DMS114 treated with DMSO at 0.1 percent for 48 hours (cell line): ENCODE measurements around the gene PXDN.

ENCODE experiments used
- DNase-seq: peaks from one replicate; lab custom pipeline; 2025; ENCODE audit not compliant: unreplicated experiment; lab: John Stamatoyannopoulos, UW

The PXDN gene

DNA sequence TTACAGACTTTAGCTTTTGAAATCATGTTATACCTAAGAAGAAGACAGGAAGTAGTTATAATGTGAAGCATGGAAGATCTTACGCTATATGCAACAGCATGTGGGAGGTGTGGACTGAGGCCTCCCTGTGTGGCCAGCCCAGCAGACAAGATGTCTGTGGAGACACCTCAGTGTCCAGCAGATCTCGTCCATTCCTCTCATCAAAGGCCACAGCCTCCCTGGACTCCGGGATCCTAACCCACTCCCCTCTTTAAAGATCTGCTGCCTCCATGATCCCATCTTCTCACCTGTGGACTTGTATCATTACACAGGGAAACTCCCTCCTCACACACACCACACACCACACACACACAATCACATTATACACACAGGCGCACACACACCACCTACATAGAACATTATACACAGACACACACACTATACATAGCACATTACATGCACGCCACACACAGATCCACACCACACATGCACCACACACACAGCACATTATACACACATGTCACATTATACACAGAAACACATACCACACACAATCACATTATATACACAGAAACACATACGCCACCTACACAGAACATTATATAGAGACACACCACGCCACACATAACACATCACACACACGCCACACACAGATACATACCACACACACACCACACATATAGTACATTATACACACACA lies 89.5 kb downstream of the PXDN start:
- no peak for DNase-seq

- no peak for DNase-seq
These were observed 90.2 kb downstream of the PXDN start for GRCh38 chr2:1653956-1654695.

- no peak for DNase-seq
These were observed 92.1 kb downstream of the PXDN start for GRCh38 chr2:1652034-1652790.

DNA sequence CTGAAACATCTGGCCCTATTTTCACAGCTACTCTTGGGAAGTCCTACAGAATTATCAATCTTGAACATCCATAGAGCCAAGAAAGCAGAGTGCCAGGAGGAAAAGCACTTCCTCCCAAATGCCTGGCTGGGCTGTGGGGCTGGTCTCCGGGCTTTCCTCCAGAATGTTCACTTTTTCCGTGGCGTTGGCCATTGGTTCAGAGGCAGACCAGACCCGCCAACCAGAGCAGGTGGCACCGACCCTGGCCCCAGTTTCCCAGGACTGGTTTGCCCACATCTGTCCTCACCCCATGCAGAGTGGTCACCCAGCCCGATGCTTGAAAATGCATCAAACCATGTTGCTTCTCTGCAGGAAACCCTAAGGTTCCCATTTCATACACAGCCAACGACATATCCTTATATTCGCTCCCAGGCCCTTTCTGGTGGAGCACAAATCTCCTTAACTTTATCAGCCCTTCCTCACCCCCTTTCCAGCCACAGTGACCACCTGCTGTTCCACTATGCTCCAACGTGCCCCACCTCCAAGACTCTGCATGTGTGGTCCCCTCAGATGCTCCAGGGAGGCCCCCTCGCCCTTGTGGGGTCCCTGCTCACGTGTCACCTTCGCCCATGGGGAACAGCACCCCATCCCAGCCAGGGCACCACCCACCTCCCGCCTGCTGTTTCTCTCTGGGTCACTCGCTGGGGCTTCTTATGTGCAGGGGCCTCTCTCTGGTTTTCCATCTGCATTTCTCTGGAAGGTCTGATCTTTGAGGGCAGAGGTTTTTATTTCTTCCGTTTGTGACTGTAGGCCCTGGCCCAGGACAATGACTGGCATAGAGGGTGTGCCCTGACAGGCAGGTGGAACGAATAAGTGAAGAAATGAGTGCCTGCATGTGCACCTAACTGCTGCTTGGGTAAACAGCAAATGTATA lies 92.9 kb downstream of the PXDN start:
- no peak for DNase-seq

GRCh38 chr2:1650085-1650872 lies 94.0 kb downstream of the PXDN start:
- no peak for DNase-seq

GRCh38 chr2:1649103-1650084 lies 94.9 kb downstream of the PXDN start:
- DNase-seq, result no peak

- no peak for DNase-seq
These were observed 95.8 kb downstream of the PXDN start for GRCh38 chr2:1648241-1649102.

DNA sequence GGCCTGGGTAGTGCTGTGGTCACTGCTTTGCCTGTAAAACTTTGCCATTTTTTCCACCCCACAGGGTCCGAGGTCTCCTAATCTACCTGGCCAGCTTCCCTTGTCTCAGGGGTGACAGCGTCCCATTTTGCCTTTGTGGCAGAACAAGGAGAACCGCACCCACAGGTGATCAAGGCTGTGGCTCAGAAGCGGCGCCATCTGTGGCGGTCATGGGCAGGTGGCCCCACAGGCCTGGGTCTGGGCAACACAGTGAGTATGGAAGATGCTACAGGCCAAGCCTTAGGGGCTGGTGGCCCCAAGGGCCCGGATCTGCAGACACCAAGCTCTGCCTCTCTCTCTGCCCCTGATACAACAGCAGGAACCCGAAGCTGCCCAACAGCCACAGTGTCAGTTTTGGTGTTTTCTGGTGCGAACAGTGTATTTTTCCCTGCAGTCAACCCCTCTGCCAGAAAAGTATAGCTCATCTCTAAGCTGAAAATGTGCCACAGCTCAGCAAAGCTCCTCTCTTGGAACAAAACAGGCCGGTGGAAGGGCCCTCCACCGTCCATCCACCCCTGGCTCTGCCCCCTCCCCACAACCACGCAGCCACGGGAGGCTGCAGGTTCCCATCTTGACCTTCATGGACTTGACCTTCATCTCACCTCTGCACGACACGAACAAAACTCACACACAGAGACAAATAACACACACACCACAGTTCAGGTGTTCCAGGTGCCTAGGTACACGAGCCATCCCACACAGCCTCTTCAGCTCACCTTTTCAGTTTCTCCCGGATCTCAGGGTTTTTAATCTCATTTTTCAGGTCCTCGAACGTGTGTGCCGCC lies 96.7 kb downstream of the PXDN start:
- DNase-seq, result no peak

- no peak for DNase-seq
These were observed 98.4 kb downstream of the PXDN start for GRCh38 chr2:1645761-1646476.

- DNase-seq, result no peak
These were observed 99.9 kb downstream of the PXDN start for GRCh38 chr2:1644427-1644826.

GRCh38 chr2:1642993-1643619 lies 101.2 kb downstream of the PXDN start:
- DNase-seq, result no peak

DNA sequence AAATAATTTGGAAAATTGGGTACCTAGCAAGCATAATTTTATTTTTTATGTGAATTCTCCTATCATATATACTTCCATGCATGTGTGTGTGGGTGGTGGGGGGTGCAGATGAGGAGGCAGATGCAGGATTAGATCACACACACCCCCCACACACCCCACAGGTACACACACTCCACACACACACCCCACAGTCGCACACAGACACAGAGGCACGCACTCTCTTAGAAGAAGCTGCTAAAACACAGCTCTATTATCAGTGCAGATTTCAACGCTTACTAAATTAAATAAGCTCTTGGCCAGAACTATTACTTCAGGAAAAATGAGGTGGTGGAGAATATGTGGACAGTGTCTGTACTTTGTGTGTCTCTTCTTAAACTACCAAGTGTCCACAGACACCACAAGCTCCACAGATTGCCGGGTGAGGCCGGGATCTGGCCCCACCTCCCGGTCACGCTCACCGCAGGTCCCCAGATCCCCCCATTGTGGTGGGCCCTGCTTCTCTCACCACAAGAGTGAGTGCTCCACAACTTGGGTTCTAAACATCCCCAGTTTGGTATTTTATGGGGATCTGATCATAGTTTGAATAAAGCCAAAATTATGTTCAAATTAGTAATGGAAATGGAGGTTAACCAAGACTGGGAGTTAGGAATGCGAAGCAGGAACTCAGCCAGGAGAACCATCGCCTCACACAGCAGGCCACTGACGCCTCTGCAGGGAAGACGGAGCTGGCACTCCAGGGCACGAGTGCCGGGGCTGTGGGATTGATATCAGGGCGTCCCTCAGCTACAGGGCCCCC lies 102.1 kb downstream of the PXDN start:
- no peak for DNase-seq

- no peak for DNase-seq
These were observed 102.8 kb downstream of the PXDN start for GRCh38 chr2:1641523-1641922.

DNA sequence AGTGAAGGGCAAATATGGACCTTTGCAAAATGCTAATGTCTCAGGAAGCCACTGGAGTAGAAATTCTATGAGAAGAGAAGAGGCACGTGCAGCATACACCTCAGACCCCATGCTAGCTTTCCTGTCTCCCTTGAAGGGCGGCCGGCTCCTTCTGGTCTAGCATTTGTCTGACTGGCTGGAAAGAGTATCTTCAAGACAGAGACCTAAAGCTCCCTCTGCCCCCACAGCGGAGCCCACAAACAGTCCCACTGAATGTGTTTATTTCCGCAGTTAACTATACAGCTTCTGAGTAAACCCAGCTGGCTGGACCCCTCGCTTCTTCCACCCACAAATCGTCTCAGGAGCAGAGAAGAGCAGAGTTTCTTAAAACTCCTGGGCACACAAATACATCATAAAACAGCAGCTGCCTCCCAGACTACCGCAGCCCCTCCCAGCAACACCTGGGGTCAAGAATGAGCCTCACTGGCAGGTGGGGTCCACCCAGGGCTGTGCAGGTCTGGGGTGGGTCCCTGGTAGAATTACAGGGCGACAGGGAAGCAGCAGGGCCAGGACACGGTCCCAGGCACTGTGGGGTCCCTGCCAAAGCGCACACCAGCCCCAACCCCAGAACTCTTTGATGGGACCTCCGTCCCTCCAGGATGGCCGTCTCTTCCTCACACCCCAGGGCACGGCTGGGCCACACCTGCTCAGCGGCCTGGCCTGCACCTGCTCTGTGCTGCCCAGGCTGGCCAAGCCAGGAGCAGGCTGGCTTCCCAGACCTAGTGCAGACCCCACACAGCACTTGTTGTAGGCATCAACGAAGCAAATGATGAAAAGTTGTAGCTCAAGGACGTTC lies 103.8 kb downstream of the PXDN start:
- no peak for DNase-seq
